H9 (cell line): ENCODE measurements around the gene TSPAN18. TPM values are rescaled to one million over a fixed set of nuclear protein-coding genes. Genes with fewer than 3 reads are reported as not detected.

Experiments used
- DNase-seq: peaks from one replicate; pipeline ENCODE4 v3.0.0-alpha.2; 2017
- H2AFZ ChIP-seq: one replicate; pipeline ENCODE4 v1.6.1; 2013; ENCODE audit warnings: mild to moderate bottlenecking, low read length, control low read depth, moderate library complexity
- H2AK5ac ChIP-seq: 2 replicates; pipeline ENCODE4 v1.6.1; 2013; ENCODE audit warnings: low read length, control low read depth, mixed read lengths; ENCODE audit not compliant: insufficient read length
- H2BK120ac ChIP-seq: one replicate; pipeline ENCODE4 v1.6.1; 2013; ENCODE audit warnings: low read depth, mild to moderate bottlenecking, low read length, control low read depth, inconsistent platforms; ENCODE audit not compliant: poor library complexity, severe bottlenecking
- H2BK12ac ChIP-seq: 2 replicates; pipeline ENCODE4 v1.6.1; 2013; ENCODE audit warnings: low read length, control low read depth, mixed read lengths, low read depth; ENCODE audit not compliant: insufficient read length
- H2BK15ac ChIP-seq: 2 replicates; pipeline ENCODE4 v1.6.1; 2013; ENCODE audit warnings: low read depth, low read length, control low read depth
- H2BK20ac ChIP-seq: one replicate; pipeline ENCODE4 v1.6.1; 2013; ENCODE audit warnings: low read depth, mild to moderate bottlenecking, low read length, control low read depth, inconsistent platforms; ENCODE audit not compliant: poor library complexity, severe bottlenecking
- H2BK5ac ChIP-seq: 2 replicates; pipeline ENCODE4 v1.6.1; 2013; ENCODE audit warnings: low read length, control low read depth, mixed read lengths; ENCODE audit not compliant: insufficient read length
- H3K14ac ChIP-seq: 2 replicates; pipeline ENCODE4 v1.6.1; 2013; ENCODE audit warnings: low read length, control low read depth; ENCODE audit not compliant: insufficient read depth
- H3K18ac ChIP-seq: 2 replicates; pipeline ENCODE4 v1.6.1; 2013; ENCODE audit warnings: low read depth, mild to moderate bottlenecking, mixed read lengths, low read length, control low read depth; ENCODE audit not compliant: insufficient read length
- H3K23ac ChIP-seq: 2 replicates; pipeline ENCODE4 v1.6.1; 2013; ENCODE audit warnings: low read length, control low read depth, mixed read lengths, low read depth; ENCODE audit not compliant: insufficient read length
- H3K23me2 ChIP-seq: 2 replicates; pipeline ENCODE4 v1.6.1; 2013; ENCODE audit warnings: low read depth, mild to moderate bottlenecking, mixed read lengths, low read length, control low read depth; ENCODE audit not compliant: insufficient read length, poor library complexity, severe bottlenecking
- H3K27ac ChIP-seq: 2 replicates; pipeline ENCODE4 v1.5.1; 2013; ENCODE audit warnings: low read length, control low read depth, mixed read lengths, low read depth; ENCODE audit not compliant: insufficient read length
- H3K27me3 ChIP-seq: 2 replicates; pipeline ENCODE4 v1.6.1; 2013; ENCODE audit warnings: low read length, control low read depth, inconsistent platforms; ENCODE audit not compliant: insufficient read depth
- H3K4ac ChIP-seq: 2 replicates; pipeline ENCODE4 v1.6.1; 2013; ENCODE audit warnings: low read depth, mild to moderate bottlenecking, control low read depth, inconsistent platforms, low read length, moderate library complexity
- H3K4me1 ChIP-seq: 2 replicates; pipeline ENCODE4 v1.6.1; 2013; ENCODE audit warnings: low read length, control low read depth, inconsistent platforms; ENCODE audit not compliant: insufficient read depth
- H3K4me2 ChIP-seq: 2 replicates; pipeline ENCODE4 v1.6.1; 2013; ENCODE audit warnings: low read length, control low read depth, mixed read lengths; ENCODE audit not compliant: insufficient read length, insufficient read depth
- H3K56ac ChIP-seq: 2 replicates; pipeline ENCODE4 v1.6.1; 2013; ENCODE audit warnings: low read depth, mild to moderate bottlenecking, mixed read lengths, low read length, control low read depth; ENCODE audit not compliant: insufficient read length
- H3K79me1 ChIP-seq: 2 replicates; pipeline ENCODE4 v1.6.1; 2013; ENCODE audit warnings: low read depth, mild to moderate bottlenecking, moderate library complexity, low read length, control low read depth, inconsistent platforms; ENCODE audit not compliant: insufficient read depth, poor library complexity, severe bottlenecking
- H3K79me2 ChIP-seq: 2 replicates; pipeline ENCODE4 v1.6.1; 2013; ENCODE audit warnings: low read length, control low read depth, inconsistent platforms; ENCODE audit not compliant: insufficient read depth
- H3K9ac ChIP-seq: 2 replicates; pipeline ENCODE4 v1.6.1; 2013; ENCODE audit warnings: low read length, control low read depth, mixed read lengths; ENCODE audit not compliant: insufficient read length; ENCODE audit errors: extremely low read depth
- H3K9me3 ChIP-seq: one replicate; pipeline ENCODE4 v1.6.1; 2013; ENCODE audit warnings: low read depth, low read length, inconsistent platforms; ENCODE audit not compliant: control insufficient read depth
- H3T11ph ChIP-seq: one replicate; pipeline ENCODE4 v1.6.1; 2013; ENCODE audit warnings: mild to moderate bottlenecking, low read length, control low read depth, inconsistent platforms
- H4K20me1 ChIP-seq: one replicate; pipeline ENCODE4 v1.6.1; 2013; ENCODE audit not compliant: control insufficient read depth, insufficient read length, insufficient read depth
- H4K5ac ChIP-seq: 2 replicates; pipeline ENCODE4 v1.6.1; 2013; ENCODE audit warnings: low read depth, mild to moderate bottlenecking, mixed read lengths, low read length, control low read depth; ENCODE audit not compliant: insufficient read length
- H4K8ac ChIP-seq: replicated peaks from 2 replicates; pipeline ENCODE4 v1.6.1; 2013; ENCODE audit warnings: low read length, control low read depth, mixed read lengths, low read depth; ENCODE audit not compliant: insufficient read length
- H4K91ac ChIP-seq: 2 replicates; pipeline ENCODE4 v1.6.1; 2013; ENCODE audit warnings: low read depth, mild to moderate bottlenecking, moderate library complexity, mixed read lengths, low read length, control low read depth; ENCODE audit not compliant: insufficient read length
- H3K27ac Mint-ChIP-seq, 3 experiments: 2 replicates in 2 of 3; 3 replicates in 1 of 3; pipeline ENCODE4 v1.8.0; 2020 to 2021; ENCODE audit warnings: mixed read lengths in 3 of 3, mild to moderate bottlenecking in 1 of 3, moderate library complexity in 1 of 3
- H3K27me3 Mint-ChIP-seq: 2 replicates; pipeline ENCODE4 v1.8.0; 2021; ENCODE audit warnings: low read depth, mild to moderate bottlenecking, moderate library complexity, mixed read lengths
- H3K36me3 Mint-ChIP-seq, 3 experiments: 2 replicates in 2 of 3; 3 replicates in 1 of 3; pipeline ENCODE4 v1.8.0; 2020 to 2021; ENCODE audit warnings: low read depth in 3 of 3, mixed read lengths in 3 of 3; ENCODE audit not compliant: insufficient read depth in 1 of 3
- H3K4me1 Mint-ChIP-seq, 2 experiments: 2 replicates each; pipeline ENCODE4 v1.8.0; 2020; ENCODE audit warnings: mixed read lengths in 2 of 2
- H3K4me3 Mint-ChIP-seq, 2 experiments: 2 replicates in 1 of 2; 3 replicates in 1 of 2; pipeline ENCODE4 v1.8.0; 2020 to 2021; ENCODE audit warnings: mild to moderate bottlenecking in 2 of 2, mixed read lengths in 2 of 2, moderate library complexity in 1 of 2
- H3K9me3 Mint-ChIP-seq, 2 experiments: 2 replicates in 1 of 2; 3 replicates in 1 of 2; pipeline ENCODE4 v1.8.0; 2020; ENCODE audit warnings: mild to moderate bottlenecking in 2 of 2, mixed read lengths in 2 of 2, moderate library complexity in 1 of 2
- whole genome bisulfite sequencing: extraction: QIAGEN DNeasy Blood & Tissue Kit; methylation state at CpG from one replicate; pipeline ENCODE4 v1.1.7; 2013; ENCODE audit warnings: missing lambda C conversion rate, low lambda C conversion rate, mixed read lengths; ENCODE audit not compliant: insufficient read length; ENCODE audit errors: extremely low coverage; 5-methylcytosine and 5-hydroxymethylcytosine counted together
- total RNA-seq: library from RNA; stranded (reverse); gene quantifications from 2 replicates; pipeline ENCODE4 v1.2.1, GENCODE V29; 2021
- TF ChIP-seq, protein P1 (sequence below): fragments of 200-600 bp; sonication (generic); conservative IDR thresholded peaks from 3 replicates; pipeline ENCODE4 v1.8.0; 2021; ENCODE audit warnings: antibody characterized with exemption, mild to moderate bottlenecking

The TSPAN18 gene
- total RNA-seq, 1 experiment from 2014 or later = 25.3 TPM

- no CpG with 5 or more reads among the region's 7 CpGs for WGBS
- Histone ChIP-seq H4K91ac (no peak overlapping the region), H3K4ac (no peak overlapping the region), H3K79me2 (no peaks in the 10 kb centered on the region), H3K56ac (no peak overlapping the region), H2BK120ac (no peak overlapping the region), H4K5ac (no peak overlapping the region), H3K14ac (no peak overlapping the region), H3K23ac (no peak overlapping the region), H3K4me2 (no peak overlapping the region), H2BK5ac (no peak overlapping the region), H2AFZ (no peak overlapping the region), H2AK5ac (no peak overlapping the region), H3K23me2 (no peaks in the 10 kb centered on the region), H2BK20ac (no peak overlapping the region), H3K9me3 (no peaks in the 10 kb centered on the region), H3K27me3 (no peaks in the 10 kb centered on the region), H3K79me1 (no peaks in the 10 kb centered on the region), H3K4me1 (peaks cover 6% of the 10 kb centered on the region; the same call in 1 of the 2 replicates), H3K9ac (no peak overlapping the region), H3K27ac (no peak overlapping the region), H3T11ph (no peak overlapping the region), H3K18ac (no peak overlapping the region), H4K8ac (no peak overlapping the region), H2BK12ac (no peak overlapping the region), H2BK15ac (no peak overlapping the region), H4K20me1 (no peaks in the 10 kb centered on the region)
- Mint-ChIP-seq H3K27ac (peak overlapping the region in 1 of 3 experiments; percentile 67; a peak in 1 of 7 replicates), H3K4me1 (peaks cover 34 to 45% of the 10 kb centered on the region in 2 experiments), H3K4me3 (no peak overlapping the region), H3K9me3 (peaks cover 10 to 13% of the 10 kb centered on the region in 2 experiments; a peak in 3 of 5 replicates), H3K27me3 (peaks cover 2% of the 10 kb centered on the region; the same call in 1 of the 2 replicates), H3K36me3 (peaks cover 7 to 11% (median 8%) of the 10 kb centered on the region in 3 experiments; a peak in 4 of 7 replicates)
- TF ChIP-seq, protein P1, sequence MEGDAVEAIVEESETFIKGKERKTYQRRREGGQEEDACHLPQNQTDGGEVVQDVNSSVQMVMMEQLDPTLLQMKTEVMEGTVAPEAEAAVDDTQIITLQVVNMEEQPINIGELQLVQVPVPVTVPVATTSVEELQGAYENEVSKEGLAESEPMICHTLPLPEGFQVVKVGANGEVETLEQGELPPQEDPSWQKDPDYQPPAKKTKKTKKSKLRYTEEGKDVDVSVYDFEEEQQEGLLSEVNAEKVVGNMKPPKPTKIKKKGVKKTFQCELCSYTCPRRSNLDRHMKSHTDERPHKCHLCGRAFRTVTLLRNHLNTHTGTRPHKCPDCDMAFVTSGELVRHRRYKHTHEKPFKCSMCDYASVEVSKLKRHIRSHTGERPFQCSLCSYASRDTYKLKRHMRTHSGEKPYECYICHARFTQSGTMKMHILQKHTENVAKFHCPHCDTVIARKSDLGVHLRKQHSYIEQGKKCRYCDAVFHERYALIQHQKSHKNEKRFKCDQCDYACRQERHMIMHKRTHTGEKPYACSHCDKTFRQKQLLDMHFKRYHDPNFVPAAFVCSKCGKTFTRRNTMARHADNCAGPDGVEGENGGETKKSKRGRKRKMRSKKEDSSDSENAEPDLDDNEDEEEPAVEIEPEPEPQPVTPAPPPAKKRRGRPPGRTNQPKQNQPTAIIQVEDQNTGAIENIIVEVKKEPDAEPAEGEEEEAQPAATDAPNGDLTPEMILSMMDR = no peak
- no peak for DNase-seq
Measured at GRCh38 chr11:44903035-44903434, 176.3 kb downstream of the TSPAN18 start.
